Endodermal cell (in vitro differentiated cells): ENCODE measurements around the gene KIFAP3. TPM values are rescaled to one million over a fixed set of nuclear protein-coding genes. Genes with fewer than 3 reads are reported as not detected.

Experiments
- DNase-seq: peaks from one replicate; pipeline ENCODE4 v3.0.0-alpha.2; 2017
- H3K27ac ChIP-seq: 2 replicates; pipeline ENCODE4 v1.5.1; 2013; ENCODE audit warnings: mild to moderate bottlenecking, low read depth, low read length, moderate library complexity
- H3K27me3 ChIP-seq: 2 replicates; pipeline ENCODE4 v1.6.1; 2013; ENCODE audit warnings: mild to moderate bottlenecking, low read length, moderate library complexity; ENCODE audit not compliant: insufficient read depth, control insufficient read depth, poor library complexity, severe bottlenecking
- H3K36me3 ChIP-seq: 2 replicates; pipeline ENCODE4 v1.7.0; 2013; ENCODE audit warnings: mild to moderate bottlenecking, low read length, moderate library complexity; ENCODE audit not compliant: control insufficient read depth, insufficient read depth
- H3K4me1 ChIP-seq: one replicate; pipeline ENCODE4 v1.7.0; 2013; ENCODE audit warnings: low read length; ENCODE audit not compliant: control insufficient read depth, insufficient read depth
- H3K4me3 ChIP-seq: 2 replicates; pipeline ENCODE4 v1.5.1; 2013; ENCODE audit warnings: mild to moderate bottlenecking, low read length, moderate library complexity
- H3K9ac ChIP-seq: 2 replicates; pipeline ENCODE4 v1.6.1; 2013; ENCODE audit warnings: mild to moderate bottlenecking, low read length, moderate library complexity; ENCODE audit not compliant: poor library complexity, severe bottlenecking; ENCODE audit errors: extremely low read depth
- H3K9me3 ChIP-seq: 2 replicates; pipeline ENCODE4 v1.6.1; 2013; ENCODE audit warnings: mild to moderate bottlenecking, low read length, moderate library complexity; ENCODE audit not compliant: control insufficient read depth
- H3K27ac Mint-ChIP-seq: 2 replicates; pipeline ENCODE4 v1.8.0; 2020; ENCODE audit warnings: mixed read lengths
- H3K27me3 Mint-ChIP-seq: 2 replicates; pipeline ENCODE4 v1.8.0; 2021; ENCODE audit warnings: mild to moderate bottlenecking, mixed read lengths; ENCODE audit not compliant: insufficient read depth
- H3K36me3 Mint-ChIP-seq: 2 replicates; pipeline ENCODE4 v1.8.0; 2020; ENCODE audit warnings: low read depth, mixed read lengths
- H3K4me1 Mint-ChIP-seq: 2 replicates; pipeline ENCODE4 v1.8.0; 2020; ENCODE audit warnings: mixed read lengths
- H3K4me3 Mint-ChIP-seq: 2 replicates; pipeline ENCODE4 v1.8.0; 2020; ENCODE audit warnings: mild to moderate bottlenecking, moderate library complexity, mixed read lengths
- H3K9me3 Mint-ChIP-seq: 2 replicates; pipeline ENCODE4 v1.8.0; 2020; ENCODE audit warnings: mild to moderate bottlenecking, mixed read lengths
- CTCF ChIP-seq: fragments of 200-600 bp; sonication (generic); conservative IDR thresholded peaks from 2 replicates; pipeline ENCODE4 v1.5.0; 2021; ENCODE audit warnings: antibody characterized with exemption, mild to moderate bottlenecking
- WGBS, 2 experiments: methylation state at CpG; one replicate each; pipeline versions ENCODE4 v1.1.5 to v1.1.7; 2013; ENCODE audit warnings: missing lambda C conversion rate in 2 of 2, mixed read lengths in 1 of 2; ENCODE audit not compliant: insufficient coverage in 1 of 2, insufficient read length in 1 of 2; 5-methylcytosine and 5-hydroxymethylcytosine counted together
- total RNA-seq, 2 donors: library from RNA; stranded (reverse); fragmentation: NEBNext Ultra II Directional in 1 of 2; extraction: Animal tissue kit (Norgen Biotek cat#: 25700) in 1 of 2; gene quantifications; 2 replicates in 1 of 2; 3 replicates in 1 of 2; pipeline ENCODE4 v1.2.1, GENCODE V29; 2021

Gene KIFAP3
- total RNA-seq, 2 donors from 2014 or later: 8.9 to 14.5 TPM

GRCh38 chr1:169879034-169879840, 195.3 kb downstream of the KIFAP3 start:
- peaks cover 11% of the 10 kb centered on the region for H3K9me3 Mint-ChIP-seq
- no peak overlapping the region for H3K27ac Mint-ChIP-seq
- H3K9me3 ChIP-seq: peaks cover 14% of the 10 kb centered on the region
- no peaks in the 10 kb centered on the region for H3K27me3 ChIP-seq
- no peak overlapping the region for H3K4me3 ChIP-seq
- peaks cover 50% of the 10 kb centered on the region for H3K36me3 Mint-ChIP-seq
- H3K36me3 ChIP-seq: peaks cover 33% of the 10 kb centered on the region
- WGBS, 2 experiments: 67 to 80% methylated on average over 3 to 4 of the region's 4 CpGs
- H3K9ac ChIP-seq: no peak overlapping the region
- H3K4me1 Mint-ChIP-seq: peaks cover 5% of the 10 kb centered on the region
- H3K27ac ChIP-seq: no peak overlapping the region
- no peak for DNase-seq
- H3K4me3 Mint-ChIP-seq: no peak overlapping the region
- H3K4me1 ChIP-seq: no peaks in the 10 kb centered on the region
- TF ChIP-seq CTCF: no peak
- H3K27me3 Mint-ChIP-seq: no peaks in the 10 kb centered on the region

DNA sequence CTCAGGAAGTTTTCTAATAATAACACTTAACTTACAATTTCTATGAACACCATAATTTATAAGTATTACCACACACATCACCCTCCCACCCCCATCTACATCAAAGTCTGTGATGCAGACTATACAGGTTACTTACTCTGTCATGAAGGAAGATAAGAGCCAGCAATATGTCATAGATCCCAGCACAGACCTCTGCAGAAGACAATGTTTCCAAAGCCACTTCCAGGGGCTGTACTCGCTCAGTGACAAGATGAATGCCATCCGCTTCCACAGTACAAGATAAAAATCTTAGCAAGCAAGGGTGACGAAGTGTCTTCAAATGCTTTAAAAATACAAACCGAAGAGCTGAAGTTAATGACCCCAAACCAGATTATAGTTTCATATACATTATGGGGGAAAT, 196.0 kb downstream of the KIFAP3 start:
- H3K4me3 ChIP-seq: no peak overlapping the region

GRCh38 chr1:169877800-169878491, 196.5 kb downstream of the KIFAP3 start:
- H3K27ac Mint-ChIP-seq: no peak overlapping the region
- H3K4me3 Mint-ChIP-seq: no peak overlapping the region
- Histone ChIP-seq H3K9me3 (peaks cover 22% of the 10 kb centered on the region), H3K36me3 (peaks cover 40% of the 10 kb centered on the region), H3K4me1 (no peaks in the 10 kb centered on the region), H3K27ac (no peak overlapping the region), H3K27me3 (no peaks in the 10 kb centered on the region), H3K4me3 (no peak overlapping the region), H3K9ac (no peak overlapping the region)
- peaks cover 18% of the 10 kb centered on the region for H3K9me3 Mint-ChIP-seq
- H3K4me1 Mint-ChIP-seq: peaks cover 5% of the 10 kb centered on the region
- H3K27me3 Mint-ChIP-seq: no peaks in the 10 kb centered on the region
- no peak for TF ChIP-seq CTCF
- no peak for DNase-seq
- peaks cover 59% of the 10 kb centered on the region for H3K36me3 Mint-ChIP-seq
- WGBS, 2 experiments: 94% methylated on average over 2 of the region's 2 CpGs; no CpG with 5 or more reads in 1 of the 2 experiments

More for the DNA sequence above, 196.0 kb downstream of the KIFAP3 start:
- WGBS, 2 experiments: 88 to 94% methylated on average over 3 to 4 of the region's 4 CpGs
- H3K27me3 Mint-ChIP-seq: no peaks in the 10 kb centered on the region
- Histone ChIP-seq H3K9ac (no peak overlapping the region), H3K36me3 (peaks cover 40% of the 10 kb centered on the region), H3K27ac (no peak overlapping the region), H3K9me3 (peaks cover 21% of the 10 kb centered on the region), H3K27me3 (no peaks in the 10 kb centered on the region), H3K4me1 (no peaks in the 10 kb centered on the region)
- H3K4me1 Mint-ChIP-seq: peaks cover 5% of the 10 kb centered on the region
- H3K9me3 Mint-ChIP-seq: peaks cover 16% of the 10 kb centered on the region
- no peak overlapping the region for H3K27ac Mint-ChIP-seq
- peaks cover 58% of the 10 kb centered on the region for H3K36me3 Mint-ChIP-seq
- DNase-seq: no peak
- no peak overlapping the region for H3K4me3 Mint-ChIP-seq
- TF ChIP-seq CTCF: no peak
